Naive B cell (primary cell): ENCODE results near the gene TNFRSF21. TPM values are rescaled to one million over a fixed set of nuclear protein-coding genes. Genes with fewer than 3 reads are reported as not detected.
"Not testable (repeated sequence)": the region's sequence is repeated elsewhere in the genome, so short reads cannot be mapped to it uniquely, and the experiment has no call there.

Source experiments
- ATAC-seq, 2 donors: fragments of 150-1000 bp; cut with Tn5 transposase; 2 replicates each; pipeline ENCODE4 v1.10.0; 2021; ENCODE audit warnings: low read depth in 2 of 2, mild to moderate bottlenecking in 2 of 2, moderate library complexity in 2 of 2
- DNase-seq: peaks from one replicate; pipeline ENCODE4 v3.0.0; 2022
- H3K27ac Mint-ChIP-seq, 6 donors: one replicate each; pipeline ENCODE4 v1.8.0; 2020 to 2022; ENCODE audit warnings: mild to moderate bottlenecking in 6 of 6, mixed read lengths in 6 of 6, moderate library complexity in 5 of 6, inconsistent platforms in 2 of 6
- H3K27me3 Mint-ChIP-seq, 3 donors: one replicate each; pipeline ENCODE4 v1.8.0; 2021 to 2022; ENCODE audit warnings: mixed read lengths in 3 of 3, mild to moderate bottlenecking in 1 of 3
- H3K36me3 Mint-ChIP-seq, 2 donors: one replicate each; pipeline ENCODE4 v1.8.0; 2020 to 2022; ENCODE audit warnings: mixed read lengths in 2 of 2, inconsistent platforms in 1 of 2, mild to moderate bottlenecking in 1 of 2
- H3K4me1 Mint-ChIP-seq, 3 donors: one replicate each; pipeline ENCODE4 v1.8.0; 2020 to 2022; ENCODE audit warnings: mixed read lengths in 3 of 3, inconsistent platforms in 1 of 3, mild to moderate bottlenecking in 1 of 3, moderate library complexity in 1 of 3
- H3K4me3 Mint-ChIP-seq, 8 donors: one replicate each; pipeline ENCODE4 v1.8.0; 2020 to 2022; ENCODE audit warnings: mild to moderate bottlenecking in 8 of 8, mixed read lengths in 8 of 8, moderate library complexity in 8 of 8, inconsistent platforms in 2 of 8
- H3K9me3 Mint-ChIP-seq, 7 donors: one replicate each; pipeline ENCODE4 v1.8.0; 2020 to 2022; ENCODE audit warnings: mixed read lengths in 7 of 7, mild to moderate bottlenecking in 5 of 7, inconsistent platforms in 2 of 7, moderate library complexity in 1 of 7
- polyA plus RNA-seq, 6 donors: library from polyadenylated mRNA; unstranded; fragments of 300-500 nt; fragmentation: Illumina TruSeq; gene quantifications; one replicate each; pipeline ENCODE4 v1.2.3, GENCODE V29; 2021; ENCODE audit warnings: low read depth in 6 of 6

TNFRSF21 gene
- polyA plus RNA-seq, 6 donors from 2014 or later = 0.21 to 1.7 (median 1.2) TPM

- Mint-ChIP-seq H3K36me3 (no peaks in the 10 kb centered on the region), H3K27me3 (peaks cover 0 to 8% (median 0%) of the 10 kb centered on the region in 3 donors), H3K4me1 (peaks cover 4 to 10% (median 5%) of the 10 kb centered on the region in 3 donors), H3K9me3 (no peaks in the 10 kb centered on the region), H3K27ac (no peak overlapping the region), H3K4me3 (no peak overlapping the region)
- ATAC-seq = no peak
- DNase-seq = no peak
Measured at GRCh38 chr6:47298475-47298874, 11.2 kb downstream of the TNFRSF21 start.

- H3K27me3 Mint-ChIP-seq = peaks cover 0 to 1% (median 0%) of the 10 kb centered on the region in 3 donors
- no peak for ATAC-seq
- H3K4me3 Mint-ChIP-seq = no peak overlapping the region
- no peak overlapping the region for H3K27ac Mint-ChIP-seq
- no peaks in the 10 kb centered on the region for H3K36me3 Mint-ChIP-seq
- H3K4me1 Mint-ChIP-seq = no peaks in the 10 kb centered on the region
- DNase-seq = no peak
- peaks cover 0 to 4% (median 0%) of the 10 kb centered on the region in 7 donors for H3K9me3 Mint-ChIP-seq
Measured at GRCh38 chr6:47294990-47295389, 14.7 kb downstream of the TNFRSF21 start.

GRCh38 chr6:47292944-47293343, 16.8 kb downstream of the TNFRSF21 start:
- no peaks in the 10 kb centered on the region for H3K4me1 Mint-ChIP-seq
- H3K9me3 Mint-ChIP-seq = peaks cover 0 to 4% (median 0%) of the 10 kb centered on the region in 7 donors
- no peaks in the 10 kb centered on the region for H3K27me3 Mint-ChIP-seq
- no peak overlapping the region for H3K4me3 Mint-ChIP-seq
- ATAC-seq (no peak), DNase-seq (no peak)
- H3K27ac Mint-ChIP-seq = no peak overlapping the region
- no peaks in the 10 kb centered on the region for H3K36me3 Mint-ChIP-seq

GRCh38 chr6:47292027-47292426, 17.7 kb downstream of the TNFRSF21 start:
- Mint-ChIP-seq H3K27ac (no peak overlapping the region), H3K4me1 (no peaks in the 10 kb centered on the region), H3K27me3 (no peaks in the 10 kb centered on the region), H3K36me3 (no peaks in the 10 kb centered on the region), H3K9me3 (peaks cover 0 to 4% (median 0%) of the 10 kb centered on the region in 7 donors), H3K4me3 (no peak overlapping the region)
- DNase-seq (no peak), ATAC-seq (no peak)

- Mint-ChIP-seq H3K36me3 (no peaks in the 10 kb centered on the region), H3K27me3 (no peaks in the 10 kb centered on the region), H3K4me1 (no peaks in the 10 kb centered on the region), H3K4me3 (no peak overlapping the region), H3K27ac (peak overlapping the region in 1 of 6 donors; percentile 38), H3K9me3 (peaks cover 0 to 4% (median 0%) of the 10 kb centered on the region in 7 donors)
- no peak for ATAC-seq
- no peak for DNase-seq
Measured at GRCh38 chr6:47290124-47290834, 19.4 kb downstream of the TNFRSF21 start.

- Mint-ChIP-seq H3K27ac (peak overlapping the region in 2 of 6 donors; percentile 4 to 65), H3K4me1 (no peaks in the 10 kb centered on the region), H3K9me3 (peaks cover 0 to 4% (median 0%) of the 10 kb centered on the region in 7 donors), H3K36me3 (no peaks in the 10 kb centered on the region), H3K27me3 (no peaks in the 10 kb centered on the region), H3K4me3 (no peak overlapping the region)
- ATAC-seq (no peak), DNase-seq (no peak)
Measured at GRCh38 chr6:47288267-47289090, 21.2 kb downstream of the TNFRSF21 start.

GRCh38 chr6:47286301-47286700, 23.4 kb downstream of the TNFRSF21 start:
- ATAC-seq (no peak), DNase-seq (no peak)
- peak overlapping the region in 1 of 6 donors; percentile 4 for H3K27ac Mint-ChIP-seq
- H3K4me1 Mint-ChIP-seq = no peaks in the 10 kb centered on the region
- no peaks in the 10 kb centered on the region for H3K27me3 Mint-ChIP-seq
- H3K9me3 Mint-ChIP-seq = peaks cover 0 to 4% (median 0%) of the 10 kb centered on the region in 7 donors
- H3K36me3 Mint-ChIP-seq = no peaks in the 10 kb centered on the region
- H3K4me3 Mint-ChIP-seq = no peak overlapping the region

GRCh38 chr6:47283993-47284392, 25.7 kb downstream of the TNFRSF21 start:
- Mint-ChIP-seq H3K4me1 (no peaks in the 10 kb centered on the region), H3K9me3 (no peaks in the 10 kb centered on the region), H3K36me3 (no peaks in the 10 kb centered on the region), H3K27ac (no peak overlapping the region), H3K4me3 (no peak overlapping the region), H3K27me3 (no peaks in the 10 kb centered on the region)
- ATAC-seq (no peak), DNase-seq (no peak)

GRCh38 chr6:47278545-47278944, 31.2 kb downstream of the TNFRSF21 start:
- no peak overlapping the region for H3K4me3 Mint-ChIP-seq
- H3K9me3 Mint-ChIP-seq = peaks cover 0 to 6% (median 0%) of the 10 kb centered on the region in 7 donors
- ATAC-seq = no peak
- H3K36me3 Mint-ChIP-seq = no peaks in the 10 kb centered on the region
- no peak for DNase-seq
- H3K4me1 Mint-ChIP-seq = no peaks in the 10 kb centered on the region
- no peaks in the 10 kb centered on the region for H3K27me3 Mint-ChIP-seq
- peak overlapping the region in 1 of 6 donors; percentile 66 for H3K27ac Mint-ChIP-seq

- Mint-ChIP-seq H3K9me3 (peaks cover 0 to 6% (median 0%) of the 10 kb centered on the region in 7 donors), H3K36me3 (peaks cover 0 to under 1% of the 10 kb centered on the region in 2 donors), H3K4me3 (no peak overlapping the region), H3K27ac (no peak overlapping the region), H3K27me3 (no peaks in the 10 kb centered on the region), H3K4me1 (no peaks in the 10 kb centered on the region)
- DNase-seq = no peak
- ATAC-seq = no peak
Measured at GRCh38 chr6:47277702-47278101, 32.0 kb downstream of the TNFRSF21 start.

GRCh38 chr6:47276377-47276776, 33.3 kb downstream of the TNFRSF21 start:
- Mint-ChIP-seq H3K4me3 (no peak overlapping the region), H3K27ac (peak overlapping the region in 1 of 6 donors; percentile 32), H3K9me3 (peaks cover 0 to 8% (median 0%) of the 10 kb centered on the region in 7 donors), H3K4me1 (no peaks in the 10 kb centered on the region), H3K36me3 (peaks cover 0 to 6% of the 10 kb centered on the region in 2 donors), H3K27me3 (no peaks in the 10 kb centered on the region)
- no peak for DNase-seq
- ATAC-seq = no peak

- Mint-ChIP-seq H3K4me3 (no peak overlapping the region), H3K36me3 (peaks cover 0 to 6% of the 10 kb centered on the region in 2 donors)
Measured at GRCh38 chr6:47275640-47276039, 34.1 kb downstream of the TNFRSF21 start.

GRCh38 chr6:47275132-47275531, 34.6 kb downstream of the TNFRSF21 start:
- peak overlapping the region in 1 of 6 donors; percentile 44 for H3K27ac Mint-ChIP-seq
- DNase-seq, ATAC-seq, H3K9me3 Mint-ChIP-seq, H3K36me3 Mint-ChIP-seq, H3K4me1 Mint-ChIP-seq, H3K4me3 Mint-ChIP-seq, H3K27me3 Mint-ChIP-seq: not testable (repeated sequence)

More at GRCh38 chr6:47275640-47276039, 34.1 kb downstream of the TNFRSF21 start:
- ATAC-seq = no peak
- no peaks in the 10 kb centered on the region for H3K4me1 Mint-ChIP-seq
- peaks cover 0 to 8% (median 0%) of the 10 kb centered on the region in 7 donors for H3K9me3 Mint-ChIP-seq
- no peak overlapping the region for H3K27ac Mint-ChIP-seq
- DNase-seq = no peak
- no peaks in the 10 kb centered on the region for H3K27me3 Mint-ChIP-seq
